Ishikawa (cell line): ENCODE results near the gene PARVG.

Experiments
- CEBPB ChIP-seq: IDR thresholded peaks from 2 replicates; pipeline ENCODE4 v1.6.1; 2012
- CREB1 ChIP-seq: IDR thresholded peaks from 2 replicates; pipeline ENCODE4 v1.6.1; 2012; ENCODE audit warnings: low read depth
- EGR1 ChIP-seq: IDR thresholded peaks from 2 replicates; pipeline ENCODE4 v1.6.1; 2012
- EP300 ChIP-seq: IDR thresholded peaks from 2 replicates; pipeline ENCODE4 v1.6.1; 2012; ENCODE audit warnings: borderline replicate concordance
- FOXM1 ChIP-seq: IDR thresholded peaks from 2 replicates; pipeline ENCODE4 v1.6.1; 2012; ENCODE audit warnings: low read depth, borderline replicate concordance
- NFIC ChIP-seq: IDR thresholded peaks from 2 replicates; pipeline ENCODE4 v1.6.1; 2012
- RAD21 ChIP-seq: IDR thresholded peaks from 2 replicates; pipeline ENCODE4 v1.6.1; 2012; ENCODE audit warnings: low read depth
- TAF1 ChIP-seq: IDR thresholded peaks from 2 replicates; pipeline ENCODE4 v1.6.1; 2012; ENCODE audit warnings: low read depth, mild to moderate bottlenecking
- TCF12 ChIP-seq: IDR thresholded peaks from 2 replicates; pipeline ENCODE4 v1.6.1; 2012; ENCODE audit warnings: low read depth
- TEAD4 ChIP-seq: IDR thresholded peaks from 2 replicates; pipeline ENCODE4 v1.6.1; 2012
- USF1 ChIP-seq: IDR thresholded peaks from 2 replicates; pipeline ENCODE4 v1.6.1; 2012
- YY1 ChIP-seq: IDR thresholded peaks from 2 replicates; pipeline ENCODE4 v1.6.1; 2012; ENCODE audit warnings: low read depth
- ZBTB7A ChIP-seq: IDR thresholded peaks from 2 replicates; pipeline ENCODE4 v1.6.1; 2012; ENCODE audit warnings: low read depth
- TF ChIP-seq, protein P1 (sequence below): IDR thresholded peaks from 2 replicates; pipeline ENCODE4 v1.6.1; 2012; ENCODE audit warnings: low read depth, mild to moderate bottlenecking
- TF ChIP-seq, protein P2 (sequence below): IDR thresholded peaks from 2 replicates; pipeline ENCODE4 v1.6.1; 2012

Gene PARVG

GRCh38 chr22:44193535-44193891 is 12.8 kb downstream of the PARVG start:
- TF ChIP-seq CREB1, result no peak
- TF ChIP-seq EGR1, result no peak
- TF ChIP-seq, protein P1, sequence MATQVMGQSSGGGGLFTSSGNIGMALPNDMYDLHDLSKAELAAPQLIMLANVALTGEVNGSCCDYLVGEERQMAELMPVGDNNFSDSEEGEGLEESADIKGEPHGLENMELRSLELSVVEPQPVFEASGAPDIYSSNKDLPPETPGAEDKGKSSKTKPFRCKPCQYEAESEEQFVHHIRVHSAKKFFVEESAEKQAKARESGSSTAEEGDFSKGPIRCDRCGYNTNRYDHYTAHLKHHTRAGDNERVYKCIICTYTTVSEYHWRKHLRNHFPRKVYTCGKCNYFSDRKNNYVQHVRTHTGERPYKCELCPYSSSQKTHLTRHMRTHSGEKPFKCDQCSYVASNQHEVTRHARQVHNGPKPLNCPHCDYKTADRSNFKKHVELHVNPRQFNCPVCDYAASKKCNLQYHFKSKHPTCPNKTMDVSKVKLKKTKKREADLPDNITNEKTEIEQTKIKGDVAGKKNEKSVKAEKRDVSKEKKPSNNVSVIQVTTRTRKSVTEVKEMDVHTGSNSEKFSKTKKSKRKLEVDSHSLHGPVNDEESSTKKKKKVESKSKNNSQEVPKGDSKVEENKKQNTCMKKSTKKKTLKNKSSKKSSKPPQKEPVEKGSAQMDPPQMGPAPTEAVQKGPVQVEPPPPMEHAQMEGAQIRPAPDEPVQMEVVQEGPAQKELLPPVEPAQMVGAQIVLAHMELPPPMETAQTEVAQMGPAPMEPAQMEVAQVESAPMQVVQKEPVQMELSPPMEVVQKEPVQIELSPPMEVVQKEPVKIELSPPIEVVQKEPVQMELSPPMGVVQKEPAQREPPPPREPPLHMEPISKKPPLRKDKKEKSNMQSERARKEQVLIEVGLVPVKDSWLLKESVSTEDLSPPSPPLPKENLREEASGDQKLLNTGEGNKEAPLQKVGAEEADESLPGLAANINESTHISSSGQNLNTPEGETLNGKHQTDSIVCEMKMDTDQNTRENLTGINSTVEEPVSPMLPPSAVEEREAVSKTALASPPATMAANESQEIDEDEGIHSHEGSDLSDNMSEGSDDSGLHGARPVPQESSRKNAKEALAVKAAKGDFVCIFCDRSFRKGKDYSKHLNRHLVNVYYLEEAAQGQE, result no peak
- TF ChIP-seq RAD21, result no peak
- TF ChIP-seq TCF12, result no peak
- TF ChIP-seq, protein P2, sequence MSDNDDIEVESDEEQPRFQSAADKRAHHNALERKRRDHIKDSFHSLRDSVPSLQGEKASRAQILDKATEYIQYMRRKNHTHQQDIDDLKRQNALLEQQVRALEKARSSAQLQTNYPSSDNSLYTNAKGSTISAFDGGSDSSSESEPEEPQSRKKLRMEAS, result no peak
- no peak for TF ChIP-seq FOXM1
- TF ChIP-seq EP300, result no peak
- no peak for TF ChIP-seq TAF1
- no peak for TF ChIP-seq YY1
- TF ChIP-seq TEAD4, result no peak

DNA sequence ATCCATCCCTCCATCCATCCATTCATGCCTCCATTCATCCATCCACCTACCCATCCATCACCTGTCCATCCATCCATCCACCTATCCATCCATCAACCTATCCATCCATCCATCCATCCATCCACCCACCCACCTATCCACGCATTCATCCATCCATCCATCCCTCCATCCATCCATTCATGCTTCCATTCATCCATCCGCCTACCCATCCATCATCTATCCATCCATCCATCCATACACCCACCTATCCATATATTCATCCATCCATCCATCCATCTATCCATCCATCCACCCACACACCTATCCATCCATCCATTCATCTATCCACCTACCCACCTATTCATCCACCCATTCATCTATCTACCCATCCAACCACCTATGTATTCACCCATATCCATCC is 13.8 kb downstream of the PARVG start:
- no peak for TF ChIP-seq EP300
- TF ChIP-seq CREB1, result no peak
- no peak for TF ChIP-seq CEBPB
- TF ChIP-seq EGR1, result no peak
- no peak for TF ChIP-seq FOXM1
- no peak for TF ChIP-seq ZBTB7A
- no peak for TF ChIP-seq NFIC
- TF ChIP-seq, protein P2, result no peak
- no peak for TF ChIP-seq USF1
- no peak for TF ChIP-seq RAD21
- TF ChIP-seq, protein P1, result no peak
- TF ChIP-seq YY1, result no peak
- no peak for TF ChIP-seq TCF12
- TF ChIP-seq TAF1, result no peak
- TF ChIP-seq TEAD4, result no peak

GRCh38 chr22:44195189-44195871 is 14.6 kb downstream of the PARVG start:
- TF ChIP-seq CREB1, result no peak
- TF ChIP-seq, protein P1, result no peak
- no peak for TF ChIP-seq RAD21
- no peak for TF ChIP-seq EP300
- TF ChIP-seq NFIC, result no peak
- no peak for TF ChIP-seq TCF12
- no peak for TF ChIP-seq ZBTB7A
- TF ChIP-seq EGR1, result no peak
- TF ChIP-seq USF1, result no peak
- TF ChIP-seq FOXM1, result no peak
- TF ChIP-seq TAF1, result no peak
- no peak for TF ChIP-seq CEBPB
- TF ChIP-seq, protein P2, result no peak
- TF ChIP-seq TEAD4, result no peak
- TF ChIP-seq YY1, result no peak

GRCh38 chr22:44196241-44196640 is 15.5 kb downstream of the PARVG start:
- TF ChIP-seq TEAD4 (no peak), ZBTB7A (no peak), FOXM1 (no peak), CREB1 (no peak), YY1 (no peak)
- TF ChIP-seq, protein P2, result no peak
